ENCODE results near the gene KRT76. TPM values are rescaled to one million over a fixed set of nuclear protein-coding genes. Genes with fewer than 3 reads are reported as not detected.
"Not testable (repeated sequence)": the region's sequence is repeated elsewhere in the genome, so short reads cannot be mapped to it uniquely, and the experiment has no call there.

Gene KRT76
- total RNA-seq, 1 experiment from 2014 or later: not detected

GRCh38 chr12:52801773-52802172, 24.6 kb upstream of the KRT76 start:
- no peak for DNase-seq (ENCODE audit: low read depth, low spot score)
- in situ Hi-C loops (cut with HindIII; ENCODE audit: low pct_unique_long_range_greater_than_20kb, low sequenced_read_pairs): no loop called here

DNA sequence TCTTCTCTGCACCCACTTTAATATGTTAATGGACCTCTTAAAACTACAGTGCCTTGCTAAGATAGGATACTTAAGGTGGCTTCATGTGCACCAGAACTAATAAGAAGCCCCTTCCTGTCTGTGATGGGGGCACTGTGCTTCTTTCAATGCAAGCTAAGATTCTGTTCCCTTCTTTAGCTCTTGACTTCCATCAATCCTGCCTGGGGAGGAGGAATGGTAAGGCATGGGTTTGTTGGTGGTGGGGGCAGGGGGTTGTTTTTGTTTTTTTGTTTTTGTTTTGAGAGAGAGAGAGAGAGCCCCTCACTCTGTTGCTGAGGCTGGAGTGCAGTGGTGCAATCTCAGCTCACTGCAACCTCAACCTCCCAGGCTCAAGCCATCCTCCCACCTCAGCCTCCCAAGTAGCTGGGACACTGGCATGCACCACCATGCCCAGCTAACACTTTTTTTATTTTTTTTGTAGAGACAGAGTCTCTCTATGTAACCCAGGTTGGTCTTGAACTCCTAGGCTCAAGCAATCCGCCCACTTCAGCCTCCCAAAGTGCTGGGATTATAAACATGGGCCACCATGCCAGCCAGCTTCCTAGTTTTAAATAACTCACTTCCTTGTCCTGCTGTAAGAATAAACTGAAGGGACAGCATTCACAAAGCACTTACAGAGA, 23.2 kb upstream of the KRT76 start:
- DNase-seq (ENCODE audit: low read depth, low spot score): no peak
- in situ Hi-C loops (cut with HindIII; ENCODE audit: low pct_unique_long_range_greater_than_20kb, low sequenced_read_pairs): no loop called here

GRCh38 chr12:52799505-52800211, 22.5 kb upstream of the KRT76 start:
- no peak for DNase-seq (ENCODE audit: low read depth, low spot score)
- in situ Hi-C loops (cut with HindIII; ENCODE audit: low pct_unique_long_range_greater_than_20kb, low sequenced_read_pairs): loop anchor here (25.0 kb wide), 1 partner anchor 162 kb away; no protein-coding TSS in a partner anchor

DNA sequence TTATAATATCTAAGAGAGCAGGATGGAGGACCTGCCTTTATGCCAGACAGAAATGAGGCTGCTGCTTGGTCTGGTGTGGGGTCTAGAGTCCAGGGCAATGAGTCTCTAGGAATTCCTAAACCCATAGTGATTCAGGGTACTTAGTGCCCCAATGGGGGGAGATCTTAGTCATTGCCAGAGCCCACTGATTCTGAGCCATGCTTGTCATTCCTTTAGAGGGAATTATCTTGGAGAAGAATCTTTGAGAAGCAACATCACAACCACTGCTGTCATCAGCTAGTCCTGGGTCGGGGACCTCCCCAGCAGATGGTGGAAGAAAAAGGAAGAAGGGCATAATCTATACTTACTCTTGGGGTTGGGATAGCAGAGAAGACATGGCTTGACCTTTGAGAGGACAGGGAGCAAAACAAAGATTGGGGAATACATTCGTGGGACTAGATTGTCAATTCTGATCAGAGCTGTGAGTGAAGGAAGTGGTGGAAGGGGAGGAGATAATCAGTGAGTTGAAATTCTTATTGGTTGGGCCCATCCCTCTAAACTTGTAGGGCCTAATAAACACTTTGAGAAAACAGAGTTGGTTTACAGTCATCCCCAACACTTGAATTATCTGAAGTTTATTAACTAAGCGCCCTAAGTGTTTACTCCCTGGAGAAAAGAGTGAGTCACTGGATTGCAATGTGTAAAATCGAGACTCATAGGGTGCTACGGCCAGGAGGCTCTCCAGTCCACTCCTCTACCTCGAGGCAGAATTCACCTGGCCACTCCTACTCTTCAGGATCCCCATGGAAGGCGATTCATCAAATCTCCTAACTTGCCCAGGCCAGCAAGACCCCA, 21.7 kb upstream of the KRT76 start:
- no peak for DNase-seq (ENCODE audit: low read depth, low spot score)
- in situ Hi-C loops (cut with HindIII; ENCODE audit: low pct_unique_long_range_greater_than_20kb, low sequenced_read_pairs): loop anchor here (25.0 kb wide), 1 partner anchor 162 kb away; no protein-coding TSS in a partner anchor

DNA sequence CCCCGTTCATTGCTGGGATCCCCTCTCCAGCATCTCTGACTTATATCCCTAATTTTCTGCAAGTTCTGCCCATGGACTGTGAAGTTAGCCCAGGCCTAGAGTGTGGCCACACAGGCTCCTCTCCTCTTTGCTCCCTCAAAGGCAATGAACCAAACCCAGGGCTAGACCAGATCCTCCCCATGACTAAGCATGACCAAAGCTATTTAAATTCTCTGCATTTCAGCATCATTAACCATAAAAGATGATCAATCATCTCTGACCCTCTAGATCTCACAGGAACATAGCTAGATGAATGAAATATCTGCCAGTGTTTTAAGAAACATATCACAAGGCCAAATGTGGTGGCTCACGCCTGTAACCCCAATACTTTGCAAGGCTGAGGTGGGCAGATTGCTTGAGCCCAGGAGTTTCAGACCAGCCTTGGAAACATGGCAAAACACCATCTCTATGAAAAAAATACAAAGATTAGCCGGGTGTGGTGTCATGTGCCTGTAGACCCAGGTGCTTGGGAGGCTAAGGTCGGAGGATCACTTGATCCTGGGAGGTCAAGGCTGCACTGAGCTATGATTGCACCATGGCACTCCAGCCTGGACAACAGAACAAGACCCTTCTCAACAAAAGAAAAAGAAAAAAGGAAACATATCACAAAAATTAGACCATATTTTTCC, 21.0 kb upstream of the KRT76 start:
- in situ Hi-C loops (cut with HindIII; ENCODE audit: low pct_unique_long_range_greater_than_20kb, low sequenced_read_pairs): loop anchor here (25.0 kb wide), 1 partner anchor 161 kb away; no protein-coding TSS in a partner anchor
- no peak for DNase-seq (ENCODE audit: low read depth, low spot score)

DNA sequence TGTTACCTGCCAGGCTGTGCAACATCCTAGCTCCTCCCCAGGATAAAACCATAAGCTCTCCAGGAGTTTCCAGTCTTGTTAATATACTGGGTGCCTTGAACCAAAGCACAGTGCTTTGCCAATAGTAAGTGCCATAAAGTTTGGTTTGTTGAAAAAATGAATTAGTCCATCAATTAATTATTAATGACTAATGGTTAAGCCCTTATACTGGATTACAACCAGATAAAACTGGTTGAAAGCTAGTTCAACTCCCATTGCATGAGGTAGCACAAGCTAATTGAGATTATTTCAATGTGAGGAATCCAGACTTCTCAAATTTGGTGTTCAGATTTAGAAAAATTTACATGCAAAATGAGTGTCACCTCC, 20.4 kb upstream of the KRT76 start:
- DNase-seq (ENCODE audit: low read depth, low spot score): no peak
- in situ Hi-C loops (cut with HindIII; ENCODE audit: low pct_unique_long_range_greater_than_20kb, low sequenced_read_pairs): loop anchor here (25.0 kb wide), 1 partner anchor 160 kb away; no protein-coding TSS in a partner anchor

GRCh38 chr12:52796839-52797528, 19.8 kb upstream of the KRT76 start:
- in situ Hi-C loops (cut with HindIII; ENCODE audit: low pct_unique_long_range_greater_than_20kb, low sequenced_read_pairs): loop anchor here (25.0 kb wide), 1 partner anchor 160 kb away; no protein-coding TSS in a partner anchor
- DNase-seq (ENCODE audit: low read depth, low spot score): no peak

DNA sequence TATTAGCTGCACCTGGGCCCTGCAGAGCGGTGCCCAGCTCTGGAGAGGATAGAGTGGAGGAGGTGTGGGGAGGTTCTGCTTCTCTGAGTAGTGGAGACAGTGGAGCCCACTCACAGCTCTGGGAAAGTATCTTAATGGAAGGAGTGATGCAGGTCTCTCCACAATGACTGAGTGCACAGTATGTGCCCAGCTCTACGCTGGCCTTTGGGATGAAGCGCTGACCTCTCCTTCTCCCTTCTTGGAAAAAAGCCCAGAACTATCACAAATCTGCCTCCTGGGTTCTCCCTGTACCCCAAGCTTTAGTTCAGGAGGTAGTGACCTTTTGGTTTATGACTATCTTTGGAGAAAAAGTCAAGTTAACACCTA, 19.3 kb upstream of the KRT76 start:
- no peak for DNase-seq (ENCODE audit: low read depth, low spot score)
- in situ Hi-C loops (cut with HindIII; ENCODE audit: low pct_unique_long_range_greater_than_20kb, low sequenced_read_pairs): loop anchor here (25.0 kb wide), 1 partner anchor 159 kb away; no protein-coding TSS in a partner anchor

GRCh38 chr12:52795694-52796428, 18.7 kb upstream of the KRT76 start, which contains the start of gene KRT3:
KRT3 (minus strand) TSS chr12:52796117; CDS start chr12:52796042, 75 bp downstream.
- DNase-seq (ENCODE audit: low read depth, low spot score): no peak
- in situ Hi-C loops (cut with HindIII; ENCODE audit: low pct_unique_long_range_greater_than_20kb, low sequenced_read_pairs): loop anchor here (25.0 kb wide), 1 partner anchor 159 kb away; no protein-coding TSS in a partner anchor

DNA sequence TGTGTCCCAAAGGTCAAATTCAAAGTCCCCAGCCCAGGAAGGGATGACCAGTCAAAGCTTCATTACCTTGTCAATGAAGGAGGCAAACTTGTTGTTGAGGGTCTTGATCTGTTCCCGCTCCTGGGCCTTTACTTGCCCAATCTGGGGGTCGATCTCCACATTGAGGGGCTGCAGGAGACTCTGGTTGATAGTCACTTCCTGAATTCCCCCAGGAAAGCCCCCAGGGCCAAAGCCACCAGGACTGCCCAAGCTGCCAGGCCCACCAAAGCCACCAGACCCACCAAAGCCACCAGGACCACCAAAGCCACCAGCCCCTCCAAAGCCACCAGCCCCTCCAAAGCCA, 18.2 kb upstream of the KRT76 start:
- DNase-seq (ENCODE audit: low read depth, low spot score): not testable (repeated sequence)
- in situ Hi-C loops (cut with HindIII; ENCODE audit: low pct_unique_long_range_greater_than_20kb, low sequenced_read_pairs): loop anchor here (25.0 kb wide), 1 partner anchor 158 kb away; no protein-coding TSS in a partner anchor

GRCh38 chr12:52794479-52795331, 17.6 kb upstream of the KRT76 start:
- no peak for DNase-seq (ENCODE audit: low read depth, low spot score)
- in situ Hi-C loops (cut with HindIII; ENCODE audit: low pct_unique_long_range_greater_than_20kb, low sequenced_read_pairs): loop anchor here (25.0 kb wide), 1 partner anchor 157 kb away; no protein-coding TSS in a partner anchor

DNA sequence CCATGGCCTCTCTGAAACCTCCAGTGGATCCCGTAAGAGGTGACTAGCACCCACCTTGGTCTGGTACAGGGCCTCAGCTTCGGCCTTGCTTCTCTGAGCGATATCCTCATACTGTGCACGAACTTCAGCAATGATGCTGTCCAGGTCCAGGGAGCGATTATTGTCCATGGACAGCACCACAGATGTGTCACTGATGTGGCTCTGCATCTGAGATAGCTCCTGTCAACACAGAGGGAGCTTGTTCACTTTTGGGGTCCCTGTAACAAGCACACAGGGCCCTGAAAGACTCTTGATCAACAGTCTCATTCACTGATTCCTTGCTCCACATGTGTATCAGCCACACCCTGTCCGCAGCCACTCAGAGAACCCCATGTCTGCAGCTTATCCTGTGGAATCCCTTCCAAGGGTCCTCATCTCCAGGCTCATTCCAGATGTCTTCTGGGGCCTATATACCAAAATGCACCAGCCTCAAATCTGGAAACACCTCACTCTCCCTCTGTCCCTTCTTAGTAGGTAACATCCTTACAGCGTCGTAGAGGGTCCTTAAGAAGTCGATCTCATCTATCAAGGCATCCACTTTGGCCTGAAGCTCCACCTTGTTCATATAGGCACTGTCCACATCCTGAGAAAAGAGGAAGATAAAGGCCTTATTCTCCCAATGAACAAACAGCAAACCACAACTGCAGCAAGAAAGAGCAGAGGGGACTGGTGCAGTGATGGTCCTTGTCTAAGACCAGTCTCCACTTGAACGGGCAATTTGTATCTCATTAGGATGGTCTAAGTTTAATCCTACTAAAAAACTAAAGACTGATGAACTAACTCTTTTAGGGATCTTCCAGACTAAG, 15.3 kb upstream of the KRT76 start:
- DNase-seq (ENCODE audit: low read depth, low spot score): no peak
- in situ Hi-C loops (cut with HindIII; ENCODE audit: low pct_unique_long_range_greater_than_20kb, low sequenced_read_pairs): loop anchor here (25.0 kb wide), 1 partner anchor 155 kb away; no protein-coding TSS in a partner anchor

DNA sequence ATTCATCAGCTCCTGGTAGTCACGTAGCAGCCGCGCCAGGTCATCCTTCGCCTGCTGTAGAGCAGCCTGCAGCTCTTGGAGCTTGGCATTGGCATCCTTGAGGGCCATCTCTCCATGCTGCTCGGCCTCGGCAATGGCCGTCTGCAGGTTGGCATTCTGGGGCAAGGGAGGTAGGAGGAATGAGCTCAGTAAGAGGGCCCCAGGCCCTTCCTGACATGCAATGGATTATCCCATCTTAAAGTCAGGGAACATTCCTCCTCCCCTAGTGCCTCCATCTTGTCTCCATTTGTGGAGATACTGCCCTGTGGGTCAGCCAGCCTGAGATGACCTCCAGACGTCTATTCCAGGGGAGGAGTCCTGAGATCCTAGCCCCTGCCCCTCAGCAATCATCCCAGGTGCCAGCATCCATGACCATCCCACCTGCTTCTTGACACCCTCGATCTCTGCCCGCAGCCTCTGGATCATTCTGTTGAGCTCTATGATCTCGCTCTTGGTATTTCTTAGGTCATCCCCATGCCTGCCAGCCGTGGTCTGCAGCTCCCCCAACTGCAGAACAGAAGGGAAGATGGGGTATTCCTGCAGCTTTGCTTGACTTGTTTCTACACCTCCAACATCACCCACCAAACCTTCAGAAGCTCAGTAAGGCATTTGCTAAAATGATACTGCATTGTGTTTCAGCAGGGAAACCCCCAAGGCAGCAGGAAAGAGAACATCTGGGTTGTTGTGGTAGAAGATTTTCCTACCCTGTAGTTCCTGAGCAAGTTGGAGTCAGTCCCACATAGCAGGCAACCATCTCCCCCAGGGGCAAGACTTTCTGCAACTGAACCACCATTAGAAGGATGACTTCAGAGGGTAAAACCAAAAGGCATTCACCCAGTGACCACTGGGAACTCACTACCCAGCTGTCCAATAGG, 14.4 kb upstream of the KRT76 start:
- no peak for DNase-seq (ENCODE audit: low read depth, low spot score)
- in situ Hi-C loops (cut with HindIII; ENCODE audit: low pct_unique_long_range_greater_than_20kb, low sequenced_read_pairs): loop anchor here (25.0 kb wide), 1 partner anchor 154 kb away; no protein-coding TSS in a partner anchor

Data from SK-MEL-5 (cell line).